C4-2B (cell line): ENCODE data around the gene RPS16.

Source experiments
- H3K27ac ChIP-seq: fragments of 450-650 bp; 2 replicates; pipeline ENCODE4 v1.5.1; 2017
- ZFX ChIP-seq: fragments of 450-650 bp; IDR thresholded peaks from 2 replicates; pipeline ENCODE4 v1.6.1; 2017
- TF ChIP-seq, protein P1 (sequence below): fragments of 450-650 bp; conservative IDR thresholded peaks from 2 replicates; pipeline ENCODE4 v1.5.1; 2017; ENCODE audit warnings: mild to moderate bottlenecking

Gene RPS16

DNA sequence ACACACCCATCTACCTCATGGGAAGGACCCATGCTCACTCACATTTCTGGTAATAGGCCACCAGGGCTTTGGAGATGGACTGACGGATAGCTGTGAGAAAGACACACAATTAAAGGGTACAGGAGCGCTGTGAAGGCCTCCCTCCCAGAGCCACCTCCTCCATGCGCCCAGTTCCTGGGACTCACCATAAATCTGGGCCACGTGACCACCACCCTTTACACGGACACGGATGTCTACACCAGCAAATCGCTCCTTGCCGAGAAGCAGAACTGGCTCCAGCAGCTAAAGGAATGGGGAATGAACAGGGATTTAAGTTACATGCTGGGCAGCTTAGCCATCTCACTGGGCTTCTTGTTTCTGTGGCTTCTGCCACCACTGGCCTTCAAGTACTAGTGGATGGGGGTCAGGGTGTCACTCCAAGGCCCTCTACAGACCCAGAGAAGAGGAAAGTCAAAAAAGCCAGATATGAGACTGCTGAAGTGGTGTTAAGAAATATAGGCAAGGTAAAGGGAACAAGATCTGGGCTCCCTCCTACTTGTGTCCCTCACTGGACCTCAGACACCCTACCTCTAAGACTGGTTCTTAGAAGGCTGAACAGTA lies 2.2 kb downstream of the RPS16 start:
- peak overlapping the region; percentile 95 for H3K27ac ChIP-seq
- TF ChIP-seq, protein P1, sequence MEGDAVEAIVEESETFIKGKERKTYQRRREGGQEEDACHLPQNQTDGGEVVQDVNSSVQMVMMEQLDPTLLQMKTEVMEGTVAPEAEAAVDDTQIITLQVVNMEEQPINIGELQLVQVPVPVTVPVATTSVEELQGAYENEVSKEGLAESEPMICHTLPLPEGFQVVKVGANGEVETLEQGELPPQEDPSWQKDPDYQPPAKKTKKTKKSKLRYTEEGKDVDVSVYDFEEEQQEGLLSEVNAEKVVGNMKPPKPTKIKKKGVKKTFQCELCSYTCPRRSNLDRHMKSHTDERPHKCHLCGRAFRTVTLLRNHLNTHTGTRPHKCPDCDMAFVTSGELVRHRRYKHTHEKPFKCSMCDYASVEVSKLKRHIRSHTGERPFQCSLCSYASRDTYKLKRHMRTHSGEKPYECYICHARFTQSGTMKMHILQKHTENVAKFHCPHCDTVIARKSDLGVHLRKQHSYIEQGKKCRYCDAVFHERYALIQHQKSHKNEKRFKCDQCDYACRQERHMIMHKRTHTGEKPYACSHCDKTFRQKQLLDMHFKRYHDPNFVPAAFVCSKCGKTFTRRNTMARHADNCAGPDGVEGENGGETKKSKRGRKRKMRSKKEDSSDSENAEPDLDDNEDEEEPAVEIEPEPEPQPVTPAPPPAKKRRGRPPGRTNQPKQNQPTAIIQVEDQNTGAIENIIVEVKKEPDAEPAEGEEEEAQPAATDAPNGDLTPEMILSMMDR, result no peak
- TF ChIP-seq ZFX, result no peak

DNA sequence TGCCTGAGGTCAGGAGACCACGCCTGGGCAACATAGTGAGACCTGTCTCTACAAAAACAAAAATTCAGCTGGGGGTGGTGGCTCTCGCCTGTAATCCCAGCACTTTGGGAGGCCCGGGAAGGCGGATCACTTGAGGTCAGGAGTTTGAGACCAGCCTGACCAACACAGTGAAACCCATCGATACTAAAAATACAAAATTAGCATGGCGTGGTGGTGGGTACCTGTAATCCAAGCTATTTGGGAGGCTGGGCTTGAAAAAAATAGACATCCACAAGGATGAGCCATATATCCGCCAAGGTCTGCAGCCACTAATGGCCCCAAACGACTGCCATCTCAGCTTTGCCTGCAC lies 3.1 kb downstream of the RPS16 start:
- TF ChIP-seq, protein P1, result no peak
- no peak for TF ChIP-seq ZFX
- H3K27ac ChIP-seq, result peak overlapping the region; percentile 87

DNA sequence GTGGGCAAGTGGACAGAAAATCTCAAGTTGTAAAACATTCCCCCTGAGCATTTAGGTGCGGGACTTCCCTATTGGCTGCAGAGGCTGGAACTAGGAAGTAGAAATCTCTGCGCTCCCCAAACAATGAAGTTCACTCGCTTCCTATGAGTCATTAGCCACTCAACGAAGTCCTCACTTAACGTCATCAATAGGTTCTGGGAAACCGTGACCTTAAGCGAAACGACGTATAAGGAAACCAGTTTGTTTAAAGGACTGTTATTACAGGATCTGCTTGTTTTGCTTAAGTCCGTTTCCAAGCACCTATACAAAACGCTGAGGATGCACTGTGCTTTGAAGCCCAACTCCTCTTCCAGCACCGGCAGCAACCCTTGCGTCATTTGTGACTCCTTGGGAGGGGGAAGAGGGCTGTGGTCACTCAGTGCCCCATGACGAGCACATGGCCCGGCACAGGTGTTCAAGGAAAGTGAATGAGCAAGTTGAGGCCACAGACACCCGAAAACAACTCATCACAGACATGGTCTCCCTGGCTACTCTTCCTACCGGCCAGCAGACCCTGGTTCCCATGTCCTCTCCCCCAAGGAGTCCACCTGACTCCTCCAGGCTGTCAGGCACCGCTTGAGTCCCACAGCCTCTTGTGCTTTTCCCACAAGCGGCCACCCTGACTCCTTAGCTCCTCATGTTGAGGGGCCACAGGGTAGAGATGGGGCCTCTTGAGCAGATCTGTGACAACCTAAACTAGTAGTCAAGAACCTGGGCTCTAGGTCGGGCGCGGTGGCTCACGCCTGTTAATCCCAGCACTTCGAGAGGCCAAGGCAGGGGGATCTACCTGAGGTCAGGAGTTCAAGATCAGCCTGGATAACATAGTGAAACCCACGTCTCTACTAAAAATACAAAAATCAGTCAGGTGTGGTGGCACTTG lies 4.8 kb downstream of the RPS16 start:
- H3K27ac ChIP-seq, result peak overlapping the region; percentile 87
- TF ChIP-seq, protein P1, result no peak
- no peak for TF ChIP-seq ZFX

DNA sequence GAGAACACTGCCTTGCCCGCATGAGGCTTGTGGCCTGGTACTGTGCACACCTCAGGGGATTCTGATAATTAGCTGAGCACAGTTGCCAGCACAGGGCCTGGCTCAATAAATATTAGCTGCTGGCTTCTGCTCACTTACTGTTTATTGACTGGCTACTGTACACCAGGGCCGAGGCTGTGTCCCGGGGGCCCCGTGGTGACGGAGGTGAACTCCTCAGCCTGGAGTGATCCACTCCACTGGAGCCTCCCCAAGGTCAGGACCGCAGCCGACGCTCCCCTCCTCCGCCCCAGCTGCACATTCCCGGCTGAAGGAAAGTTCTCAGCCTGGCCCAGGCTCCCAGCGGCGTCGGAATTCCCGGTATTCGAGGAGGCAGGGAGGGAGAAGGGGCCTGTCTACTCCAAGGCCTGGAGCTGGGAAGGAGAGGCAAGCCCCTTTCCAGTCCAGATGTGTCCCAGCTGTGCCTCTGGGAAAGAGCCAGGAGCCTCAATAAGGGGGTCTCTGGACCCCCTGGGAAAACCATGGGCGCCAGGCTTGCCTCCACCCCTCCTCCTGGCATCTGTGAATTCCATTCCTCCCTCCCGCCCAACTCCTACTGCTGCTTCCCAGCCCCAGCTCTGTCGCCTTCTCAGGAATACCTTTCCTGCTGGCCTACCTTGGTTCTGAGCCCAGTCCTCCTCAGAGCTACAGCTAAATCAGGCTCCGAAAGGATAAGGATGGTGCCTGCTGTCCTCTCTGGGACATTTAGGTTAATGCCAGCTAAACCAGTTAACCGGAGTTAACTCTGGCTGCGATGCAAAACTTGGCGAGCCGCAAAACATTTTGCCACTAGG lies 7.3 kb downstream of the RPS16 start:
- H3K27ac ChIP-seq, result no peak overlapping the region
- TF ChIP-seq ZFX, result no peak
- TF ChIP-seq, protein P1, result no peak

DNA sequence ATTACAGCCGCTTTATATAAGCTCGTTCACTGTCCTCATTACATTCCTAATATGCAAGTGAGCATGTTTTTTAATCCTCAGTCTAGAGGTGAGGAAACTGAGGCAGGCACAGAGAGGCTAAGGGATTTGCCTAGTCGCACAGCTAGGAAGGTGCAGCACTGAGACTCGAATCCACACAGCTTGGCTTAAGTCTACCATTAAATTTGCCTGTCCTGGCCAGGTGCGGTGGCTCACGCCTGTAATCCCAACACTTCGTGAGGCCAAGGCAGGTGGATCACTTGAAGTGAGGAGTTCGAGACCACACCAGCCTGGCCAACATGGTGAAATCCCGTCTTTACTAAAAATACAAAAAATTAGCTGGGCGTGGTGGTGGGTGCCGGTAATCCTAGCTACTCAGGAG lies 8.0 kb downstream of the RPS16 start:
- no peak overlapping the region for H3K27ac ChIP-seq

DNA sequence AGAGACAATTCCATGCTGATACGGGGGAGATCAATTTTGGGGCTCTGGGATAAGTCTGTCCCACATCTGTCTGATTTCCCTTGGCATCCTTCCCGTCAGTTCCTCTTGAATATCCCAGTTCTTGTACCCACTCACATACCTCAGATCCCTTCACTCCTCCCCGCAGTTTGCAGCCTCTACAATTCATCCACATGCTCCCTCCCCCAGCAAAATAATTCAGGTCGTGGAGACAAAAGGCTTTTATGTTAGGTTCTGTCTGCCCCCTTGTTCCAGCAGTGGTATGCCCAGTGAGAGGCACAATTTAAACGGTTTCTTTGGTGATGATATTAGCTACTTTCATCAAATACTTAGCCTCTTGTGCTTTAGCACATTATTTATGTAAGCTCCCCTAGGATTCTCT lies 9.6 kb downstream of the RPS16 start:
- no peak overlapping the region for H3K27ac ChIP-seq

More for the DNA sequence above, 8.0 kb downstream of the RPS16 start:
- no peak for TF ChIP-seq ZFX
- TF ChIP-seq, protein P1, result no peak

More for the DNA sequence above, 9.6 kb downstream of the RPS16 start:
- TF ChIP-seq, protein P1, result no peak
- no peak for TF ChIP-seq ZFX
